Gastroesophageal sphincter (tissue), 3 donors: ENCODE results near the gene GLA.

Experiments
- EP300 ChIP-seq: sonication (generic); formaldehyde crosslinking; IDR thresholded peaks from one replicate; pipeline ENCODE4 v1.6.1; 2017; ENCODE audit warnings: antibody characterized with exemption, mild to moderate bottlenecking
- POLR2AphosphoS5 ChIP-seq: sonication (generic); formaldehyde crosslinking; IDR thresholded peaks from one replicate; pipeline ENCODE4 v1.6.1; 2017; ENCODE audit warnings: antibody characterized with exemption
- TF ChIP-seq, protein P1 (sequence below), 4 experiments: fragments of 200-600 bp in 2 of 4; fragments of 450-650 bp in 2 of 4; sonication (generic) in 1 of 4; IDR thresholded peaks; one replicate each; pipeline ENCODE4 v1.5.1; 2017 to 2019; ENCODE audit warnings: antibody characterized with exemption in 4 of 4, mild to moderate bottlenecking in 2 of 4, moderate library complexity in 2 of 4

DNA sequence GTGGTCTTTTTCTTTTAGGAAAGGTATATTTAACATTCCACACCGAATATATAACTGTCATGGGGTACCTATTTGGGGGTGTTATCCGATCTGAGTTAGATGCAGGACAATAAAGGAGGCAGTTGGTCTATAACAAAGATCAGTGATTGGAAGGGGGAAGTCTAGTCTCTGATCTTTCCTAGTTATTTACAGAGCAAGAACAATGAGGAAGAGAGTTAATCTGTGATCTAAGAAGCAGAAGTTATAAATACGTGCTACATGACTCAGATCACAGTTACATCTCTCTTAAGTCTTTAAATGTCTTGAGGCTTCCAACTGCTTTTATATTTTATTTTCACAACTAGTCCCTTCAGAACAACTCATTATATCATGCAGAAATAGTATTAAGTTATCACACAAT lies 44.3 kb upstream of the GLA start:
- TF ChIP-seq, protein P1, sequence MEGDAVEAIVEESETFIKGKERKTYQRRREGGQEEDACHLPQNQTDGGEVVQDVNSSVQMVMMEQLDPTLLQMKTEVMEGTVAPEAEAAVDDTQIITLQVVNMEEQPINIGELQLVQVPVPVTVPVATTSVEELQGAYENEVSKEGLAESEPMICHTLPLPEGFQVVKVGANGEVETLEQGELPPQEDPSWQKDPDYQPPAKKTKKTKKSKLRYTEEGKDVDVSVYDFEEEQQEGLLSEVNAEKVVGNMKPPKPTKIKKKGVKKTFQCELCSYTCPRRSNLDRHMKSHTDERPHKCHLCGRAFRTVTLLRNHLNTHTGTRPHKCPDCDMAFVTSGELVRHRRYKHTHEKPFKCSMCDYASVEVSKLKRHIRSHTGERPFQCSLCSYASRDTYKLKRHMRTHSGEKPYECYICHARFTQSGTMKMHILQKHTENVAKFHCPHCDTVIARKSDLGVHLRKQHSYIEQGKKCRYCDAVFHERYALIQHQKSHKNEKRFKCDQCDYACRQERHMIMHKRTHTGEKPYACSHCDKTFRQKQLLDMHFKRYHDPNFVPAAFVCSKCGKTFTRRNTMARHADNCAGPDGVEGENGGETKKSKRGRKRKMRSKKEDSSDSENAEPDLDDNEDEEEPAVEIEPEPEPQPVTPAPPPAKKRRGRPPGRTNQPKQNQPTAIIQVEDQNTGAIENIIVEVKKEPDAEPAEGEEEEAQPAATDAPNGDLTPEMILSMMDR (IDR thresholded peaks at IDR 0.05) = no peak
- no peak for TF ChIP-seq POLR2AphosphoS5
- TF ChIP-seq EP300 = no peak
